NCI-H187 treated with DMSO at 0.1 percent for 48 hours (cell line): ENCODE data around the gene ARHGAP26.

Source experiments
- DNase-seq: peaks from one replicate; lab custom pipeline; 2025; lab: John Stamatoyannopoulos, UW

ARHGAP26 gene

GRCh38 chr5:142811866-142812557, 41.8 kb downstream of the ARHGAP26 start:
- DNase-seq = no peak

DNA sequence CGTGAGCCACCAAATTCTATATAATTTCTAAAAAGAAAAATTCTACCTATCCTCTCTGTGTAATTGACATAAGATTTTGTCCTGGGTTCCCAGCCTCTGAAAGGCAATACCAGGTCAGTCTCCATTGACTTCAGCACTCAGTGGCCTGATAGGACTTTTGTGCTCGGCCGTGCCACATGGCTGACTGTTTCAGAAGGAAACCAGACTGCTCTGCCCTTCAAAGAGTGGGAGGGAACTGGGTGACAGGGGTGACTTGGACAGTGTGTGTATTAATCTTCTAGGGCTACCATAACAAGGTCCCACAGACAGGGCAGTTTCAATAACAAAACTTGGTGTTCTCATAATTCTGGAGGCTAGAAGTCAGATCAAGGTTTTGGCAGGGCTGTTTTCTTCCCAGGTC, 43.0 kb downstream of the ARHGAP26 start:
- no peak for DNase-seq

GRCh38 chr5:142814122-142814521, 43.9 kb downstream of the ARHGAP26 start:
- DNase-seq = no peak

DNA sequence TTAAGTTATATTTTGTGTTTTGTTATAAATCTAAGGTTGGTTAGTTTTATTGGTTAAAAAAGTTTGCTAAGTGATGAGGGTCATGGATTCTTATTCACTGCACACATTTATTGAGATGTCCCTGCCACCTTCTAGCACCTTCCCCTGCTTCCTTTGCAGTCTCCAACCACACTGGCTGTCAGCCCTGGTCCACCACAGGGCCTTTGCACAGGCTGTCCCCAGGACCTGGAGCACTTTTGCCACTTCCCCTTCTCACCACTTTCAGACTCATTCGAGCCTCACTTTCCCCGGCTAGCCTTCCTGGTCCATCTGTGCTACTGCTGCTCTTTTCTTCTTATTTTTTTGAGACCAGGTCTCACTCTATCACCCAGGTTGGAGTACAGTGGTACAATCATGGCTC, 45.3 kb downstream of the ARHGAP26 start:
- no peak for DNase-seq

GRCh38 chr5:142816531-142817430, 46.6 kb downstream of the ARHGAP26 start:
- no peak for DNase-seq

DNA sequence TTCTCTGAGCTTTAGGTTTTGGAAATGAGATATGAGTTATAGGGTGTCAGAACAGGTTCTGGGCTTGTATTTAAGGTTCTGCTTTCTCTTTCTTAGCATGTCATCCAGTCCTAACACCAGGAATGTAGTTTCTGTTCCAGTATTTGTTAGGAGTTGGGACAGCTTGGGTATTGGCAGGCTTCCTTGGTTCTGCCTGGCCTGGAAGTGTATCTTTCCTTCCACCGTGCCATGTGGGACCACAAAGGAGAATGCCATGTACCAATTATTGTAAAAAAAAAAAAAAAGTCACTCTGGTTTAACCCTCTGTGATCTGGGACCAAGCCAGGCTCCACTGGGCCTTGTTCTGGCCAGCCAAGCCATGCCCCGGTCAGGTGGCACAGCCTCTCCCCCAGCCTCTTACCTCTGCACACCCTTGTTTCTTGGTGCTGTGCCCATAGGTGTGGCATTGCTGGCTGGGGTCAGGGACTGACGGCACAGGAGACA, 47.8 kb downstream of the ARHGAP26 start:
- no peak for DNase-seq

DNA sequence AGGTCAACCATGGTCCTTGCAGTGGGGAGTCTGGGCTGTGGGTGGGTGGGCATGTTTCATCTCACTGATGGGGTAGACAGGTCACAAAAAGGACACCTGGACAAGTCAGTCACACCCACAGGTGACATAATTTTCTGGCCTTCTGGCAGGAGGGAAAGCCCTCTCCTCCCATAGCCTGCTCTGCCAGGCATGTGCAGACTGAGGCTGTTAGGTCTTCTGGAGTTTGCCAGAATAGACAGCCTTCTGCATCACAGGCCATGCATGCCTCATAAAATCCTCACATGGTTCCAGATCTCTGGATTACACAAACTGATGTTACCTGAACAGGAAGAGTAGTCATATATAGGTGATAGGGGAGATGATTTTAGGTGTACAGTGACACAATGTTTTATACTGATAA, 49.1 kb downstream of the ARHGAP26 start:
- DNase-seq = no peak

- no peak for DNase-seq
These were observed 49.6 kb downstream of the ARHGAP26 start for GRCh38 chr5:142819825-142820224.

- no peak for DNase-seq
These were observed 50.3 kb downstream of the ARHGAP26 start for GRCh38 chr5:142820447-142820846.

DNA sequence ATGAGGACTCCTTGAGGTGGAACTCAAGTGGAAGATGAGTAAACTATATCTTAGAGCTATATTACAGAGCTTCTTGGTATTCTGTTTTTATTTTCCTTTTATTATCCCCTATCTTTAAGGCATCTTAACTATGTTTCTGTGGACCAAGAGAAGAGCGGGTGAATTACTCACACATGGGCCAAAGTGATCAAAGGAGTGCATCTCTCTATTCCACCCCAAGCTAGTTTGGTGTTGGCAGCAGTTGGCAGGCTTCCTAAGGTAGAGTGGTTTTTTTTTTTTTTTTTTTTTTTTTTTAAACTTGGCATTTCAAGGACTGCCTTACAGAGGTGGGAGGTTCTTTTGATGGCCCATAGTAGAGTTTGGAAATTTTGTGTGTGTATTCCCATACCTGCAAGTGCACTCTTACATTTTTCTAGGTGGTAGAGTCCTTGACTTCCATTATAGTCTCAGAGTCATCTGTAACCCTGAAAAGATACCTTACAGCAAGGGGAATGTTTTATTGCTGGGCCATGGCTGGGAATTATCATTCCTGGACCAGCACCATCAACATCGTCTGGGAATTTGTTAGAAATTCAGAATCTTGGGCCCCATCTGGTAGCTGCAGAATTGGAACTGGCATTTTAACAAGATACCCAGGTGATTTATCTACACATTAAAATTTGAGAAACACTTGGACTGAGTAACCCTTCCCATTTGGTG, 51.0 kb downstream of the ARHGAP26 start:
- no peak for DNase-seq

GRCh38 chr5:142821733-142822487, 51.7 kb downstream of the ARHGAP26 start:
- no peak for DNase-seq

GRCh38 chr5:142823126-142823525, 52.9 kb downstream of the ARHGAP26 start:
- DNase-seq = no peak

- no peak for DNase-seq
These were observed 53.6 kb downstream of the ARHGAP26 start for GRCh38 chr5:142823806-142824205.

DNA sequence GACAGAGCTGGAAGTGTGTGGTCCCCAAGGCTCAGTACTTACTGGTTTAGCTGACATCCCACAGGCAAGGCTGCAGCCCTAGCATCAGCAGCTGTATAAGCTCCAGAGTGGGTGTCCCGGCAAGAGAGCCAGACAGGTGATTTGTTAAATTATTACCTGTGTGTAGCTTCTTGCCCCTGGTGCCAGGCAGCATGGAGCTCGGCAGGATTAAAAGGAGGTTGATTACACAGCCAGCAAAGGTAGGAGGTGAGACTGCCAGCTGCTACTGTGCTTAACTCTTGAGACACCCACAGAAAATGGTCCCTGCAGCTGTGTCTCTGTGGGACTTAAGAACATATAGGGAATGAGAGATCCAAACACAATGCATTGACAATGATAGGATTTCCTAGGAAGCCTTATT, 54.2 kb downstream of the ARHGAP26 start:
- DNase-seq = no peak

- no peak for DNase-seq
These were observed 55.4 kb downstream of the ARHGAP26 start for GRCh38 chr5:142825378-142826089.

GRCh38 chr5:142826093-142826492, 55.9 kb downstream of the ARHGAP26 start:
- no peak for DNase-seq

DNA sequence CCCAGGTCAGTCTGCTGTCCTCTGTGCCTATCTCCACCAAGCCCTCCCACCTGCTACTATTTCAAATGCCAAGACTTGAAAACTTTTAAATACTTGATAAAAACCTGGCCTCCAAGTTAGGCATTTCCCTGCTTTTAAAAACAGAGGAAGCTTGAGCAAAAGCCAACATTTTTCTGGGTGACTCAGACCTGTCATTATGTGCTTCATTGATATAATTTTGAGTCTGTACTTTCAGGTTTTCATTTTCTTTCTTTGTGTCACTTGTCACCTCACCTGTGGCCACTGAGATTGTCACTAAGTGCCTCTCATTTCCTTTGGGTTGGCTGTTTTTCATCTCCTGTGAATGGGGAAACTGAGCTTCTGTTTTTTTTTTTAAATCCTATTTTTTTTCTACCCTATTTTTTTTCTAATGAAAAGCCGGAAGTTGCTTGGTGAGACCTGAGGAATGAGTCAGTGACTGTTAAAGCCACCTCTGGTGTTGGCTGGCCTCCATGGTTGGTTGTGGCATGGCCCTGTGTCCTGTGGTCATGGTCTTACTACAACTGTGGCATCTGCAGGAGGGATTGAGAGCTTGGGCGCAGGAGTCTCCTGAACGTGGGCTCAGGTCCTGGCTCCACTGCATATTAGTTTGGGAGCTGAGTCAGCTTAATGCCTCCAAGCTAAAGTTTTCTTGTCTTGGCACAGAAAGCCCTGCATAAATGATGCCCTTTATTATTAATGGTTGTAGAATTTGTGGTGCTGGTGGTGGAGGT, 56.7 kb downstream of the ARHGAP26 start:
- no peak for DNase-seq

GRCh38 chr5:142827934-142828576, 57.9 kb downstream of the ARHGAP26 start:
- DNase-seq = no peak

DNA sequence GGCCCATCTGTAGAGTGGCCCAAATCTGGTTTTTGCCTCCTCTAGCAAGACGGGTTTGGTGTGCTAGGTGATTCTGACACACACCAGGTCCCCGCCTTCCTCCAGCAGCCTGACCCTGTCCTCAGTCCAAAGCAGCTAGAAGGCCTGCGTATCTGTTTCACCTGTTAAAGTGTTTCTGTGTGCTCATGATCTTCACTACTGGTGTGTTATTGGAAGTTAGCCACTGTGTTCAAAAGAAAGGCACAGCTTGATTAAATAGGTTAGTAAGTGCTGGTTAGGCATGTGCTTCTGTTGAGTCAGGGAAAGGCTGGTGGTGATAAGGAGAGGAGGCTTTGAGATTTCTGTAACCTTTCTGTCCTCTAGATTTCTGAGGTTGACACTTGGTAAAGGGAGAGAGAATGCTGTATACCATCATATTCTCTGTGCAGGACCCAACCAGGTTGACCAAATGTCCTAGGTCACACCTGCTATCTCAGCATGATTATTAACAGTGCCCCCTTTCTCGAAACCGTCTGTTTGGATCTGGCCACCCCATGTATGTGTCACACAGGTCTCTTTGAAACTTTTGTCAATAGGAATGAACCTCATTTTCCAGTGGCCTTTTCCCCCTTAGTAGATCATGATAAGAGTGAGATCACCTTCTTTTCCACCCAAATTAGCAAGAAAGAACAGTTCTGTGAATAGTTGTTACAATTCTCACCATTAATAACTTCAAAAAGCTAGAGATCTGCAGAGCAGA, 58.8 kb downstream of the ARHGAP26 start:
- no peak for DNase-seq
